Astrocyte (in vitro differentiated cells and primary cell): ENCODE measurements around the gene PTGIS. TPM values are rescaled to one million over a fixed set of nuclear protein-coding genes. Genes with fewer than 3 reads are reported as not detected.

Experiments
- DNase-seq: peaks from one replicate; pipeline ENCODE4 v3.0.0-alpha.2; 2010; ENCODE audit warnings: low read depth
- FAIRE-seq: peaks from 2 replicates; lab custom pipeline; 2011; peaks lifted over from hg19 to GRCh38; lab: Jason Lieb, UNC
- H2AFZ ChIP-seq: 2 replicates; pipeline ENCODE4 v1.6.0; 2012; ENCODE audit warnings: low read depth, low read length, inconsistent platforms
- H3K27ac ChIP-seq: 2 replicates; pipeline ENCODE4 v1.5.1; 2011; ENCODE audit warnings: low read depth, low read length, inconsistent platforms
- H3K27me3 ChIP-seq: 2 replicates; pipeline ENCODE4 v1.6.0; 2011; ENCODE audit warnings: low read length, inconsistent platforms; ENCODE audit not compliant: insufficient read depth
- H3K36me3 ChIP-seq: 2 replicates; pipeline ENCODE4 v1.5.1; 2011; ENCODE audit warnings: low read length, inconsistent platforms; ENCODE audit not compliant: insufficient read depth
- H3K4me1 ChIP-seq: 2 replicates; pipeline ENCODE4 v1.5.1; 2011; ENCODE audit warnings: low read length, inconsistent platforms; ENCODE audit not compliant: insufficient read depth
- H3K4me2 ChIP-seq: 2 replicates; pipeline ENCODE4 v1.6.0; 2012; ENCODE audit warnings: low read length, inconsistent platforms
- H3K4me3 ChIP-seq: 2 replicates; pipeline ENCODE4 v1.5.1; 2011; ENCODE audit warnings: low read depth, mild to moderate bottlenecking, low read length, inconsistent platforms; ENCODE audit not compliant: insufficient read depth
- H3K79me2 ChIP-seq: 2 replicates; pipeline ENCODE4 v1.6.0; 2012; ENCODE audit warnings: mild to moderate bottlenecking, low read length, inconsistent platforms; ENCODE audit not compliant: insufficient read depth
- H3K9ac ChIP-seq: 2 replicates; pipeline ENCODE4 v1.6.0; 2012; ENCODE audit warnings: mild to moderate bottlenecking, low read length, inconsistent platforms
- H3K9me3 ChIP-seq: 2 replicates; pipeline ENCODE4 v1.5.1; 2012; ENCODE audit warnings: low read depth, mild to moderate bottlenecking, low read length, inconsistent platforms; ENCODE audit not compliant: insufficient read depth
- H4K20me1 ChIP-seq: 2 replicates; pipeline ENCODE4 v1.6.0; 2012; ENCODE audit warnings: low read length, inconsistent platforms; ENCODE audit not compliant: insufficient read depth
- H3K27ac Mint-ChIP-seq: one replicate; pipeline ENCODE4 v1.8.0; 2021; ENCODE audit warnings: mild to moderate bottlenecking, mixed read lengths; ENCODE audit not compliant: unreplicated experiment
- H3K27me3 Mint-ChIP-seq: one replicate; pipeline ENCODE4 v1.8.0; 2021; ENCODE audit warnings: low read depth, mixed read lengths; ENCODE audit not compliant: unreplicated experiment
- H3K36me3 Mint-ChIP-seq: one replicate; pipeline ENCODE4 v1.8.0; 2021; ENCODE audit warnings: low read depth, mixed read lengths; ENCODE audit not compliant: unreplicated experiment
- H3K4me1 Mint-ChIP-seq: one replicate; pipeline ENCODE4 v1.8.0; 2021; ENCODE audit warnings: low read depth, mixed read lengths; ENCODE audit not compliant: unreplicated experiment
- H3K4me3 Mint-ChIP-seq: one replicate; pipeline ENCODE4 v1.8.0; 2021; ENCODE audit warnings: mild to moderate bottlenecking, moderate library complexity, mixed read lengths; ENCODE audit not compliant: unreplicated experiment
- H3K9me3 Mint-ChIP-seq: one replicate; pipeline ENCODE4 v1.8.0; 2021; ENCODE audit warnings: mild to moderate bottlenecking, mixed read lengths; ENCODE audit not compliant: unreplicated experiment
- EZH2 ChIP-seq: IDR thresholded peaks from 2 replicates; pipeline ENCODE4 v1.6.1; 2012; ENCODE audit warnings: mild to moderate bottlenecking, low read length, inconsistent platforms; ENCODE audit not compliant: insufficient read depth
- total RNA-seq: library from RNA; stranded (reverse); gene quantifications from 2 replicates; pipeline ENCODE4 v1.2.1, GENCODE V29; 2021
- TF ChIP-seq, protein P1 (sequence below): IDR thresholded peaks from 2 replicates; pipeline ENCODE4 v1.5.1; 2011; ENCODE audit warnings: low read depth, mild to moderate bottlenecking, inconsistent platforms, low read length, moderate library complexity; ENCODE audit not compliant: insufficient read depth

PTGIS gene
- total RNA-seq, 1 donor from 2014 or later = 1.9 TPM

DNA sequence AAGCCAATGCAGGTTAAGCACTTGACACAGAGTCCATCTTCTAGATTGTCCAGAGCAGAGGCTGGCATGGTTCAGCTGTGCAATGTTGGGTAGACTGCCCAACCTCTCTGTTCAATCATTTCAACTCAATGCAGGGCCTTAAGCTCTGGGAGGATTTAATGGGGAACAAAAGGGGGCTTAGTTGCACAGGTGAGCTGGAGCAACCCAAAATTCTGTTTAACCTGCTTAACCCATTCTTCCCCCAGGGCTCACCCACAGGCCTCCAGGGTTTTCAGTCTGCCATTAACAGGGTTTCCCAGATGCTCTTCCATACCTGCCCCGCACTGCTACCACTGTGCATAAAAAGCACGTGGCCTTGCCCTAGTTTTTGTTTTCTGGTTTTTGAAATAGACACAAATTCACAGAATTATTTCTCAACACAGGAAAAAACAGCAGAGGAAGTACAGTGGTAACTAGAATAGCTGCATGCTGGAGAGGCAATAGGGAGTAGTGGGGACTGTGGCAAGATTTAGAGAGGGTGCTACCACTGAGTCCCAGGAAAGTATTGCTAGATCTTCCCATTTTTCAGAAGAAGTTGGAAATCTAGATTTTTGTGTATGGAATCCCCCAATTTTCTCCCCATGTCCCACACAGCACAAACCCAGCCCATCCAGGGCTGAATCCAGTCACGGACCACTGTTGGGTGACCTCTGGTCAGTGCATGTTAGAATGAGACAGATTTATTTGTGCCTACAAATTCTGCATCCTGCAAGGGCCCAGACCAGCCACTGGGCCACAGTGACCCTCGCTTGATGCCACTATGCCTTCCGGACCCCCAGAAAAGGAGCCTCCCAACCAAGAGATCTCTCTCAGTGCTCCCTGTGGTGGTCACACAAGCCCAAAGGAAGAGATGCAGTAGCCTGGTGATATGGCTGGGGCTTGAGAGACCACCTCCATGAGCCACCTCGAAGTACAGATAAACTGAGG is 4.6 kb downstream of the PTGIS start:
- no peaks in the 10 kb centered on the region for H3K79me2 ChIP-seq
- no peaks in the 10 kb centered on the region for H3K36me3 Mint-ChIP-seq
- H2AFZ ChIP-seq = no peak overlapping the region
- no peak overlapping the region for H3K9ac ChIP-seq
- no peak for TF ChIP-seq EZH2
- TF ChIP-seq, protein P1, sequence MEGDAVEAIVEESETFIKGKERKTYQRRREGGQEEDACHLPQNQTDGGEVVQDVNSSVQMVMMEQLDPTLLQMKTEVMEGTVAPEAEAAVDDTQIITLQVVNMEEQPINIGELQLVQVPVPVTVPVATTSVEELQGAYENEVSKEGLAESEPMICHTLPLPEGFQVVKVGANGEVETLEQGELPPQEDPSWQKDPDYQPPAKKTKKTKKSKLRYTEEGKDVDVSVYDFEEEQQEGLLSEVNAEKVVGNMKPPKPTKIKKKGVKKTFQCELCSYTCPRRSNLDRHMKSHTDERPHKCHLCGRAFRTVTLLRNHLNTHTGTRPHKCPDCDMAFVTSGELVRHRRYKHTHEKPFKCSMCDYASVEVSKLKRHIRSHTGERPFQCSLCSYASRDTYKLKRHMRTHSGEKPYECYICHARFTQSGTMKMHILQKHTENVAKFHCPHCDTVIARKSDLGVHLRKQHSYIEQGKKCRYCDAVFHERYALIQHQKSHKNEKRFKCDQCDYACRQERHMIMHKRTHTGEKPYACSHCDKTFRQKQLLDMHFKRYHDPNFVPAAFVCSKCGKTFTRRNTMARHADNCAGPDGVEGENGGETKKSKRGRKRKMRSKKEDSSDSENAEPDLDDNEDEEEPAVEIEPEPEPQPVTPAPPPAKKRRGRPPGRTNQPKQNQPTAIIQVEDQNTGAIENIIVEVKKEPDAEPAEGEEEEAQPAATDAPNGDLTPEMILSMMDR = no peak
- no peaks in the 10 kb centered on the region for H3K36me3 ChIP-seq
- H3K4me1 ChIP-seq = peaks cover 22% of the 10 kb centered on the region
- FAIRE-seq (no peak), DNase-seq (no peak)
- H3K9me3 Mint-ChIP-seq = no peaks in the 10 kb centered on the region
- no peak overlapping the region for H3K27ac Mint-ChIP-seq
- H3K4me1 Mint-ChIP-seq = peaks cover 10% of the 10 kb centered on the region
- no peak overlapping the region for H3K27ac ChIP-seq
- peaks cover 10% of the 10 kb centered on the region for H3K27me3 Mint-ChIP-seq
- H3K4me2 ChIP-seq = no peak overlapping the region
- no peaks in the 10 kb centered on the region for H3K9me3 ChIP-seq
- no peak overlapping the region for H3K4me3 Mint-ChIP-seq
- no peak overlapping the region for H3K4me3 ChIP-seq
- peaks cover 4% of the 10 kb centered on the region for H3K27me3 ChIP-seq
- H4K20me1 ChIP-seq = no peaks in the 10 kb centered on the region

DNA sequence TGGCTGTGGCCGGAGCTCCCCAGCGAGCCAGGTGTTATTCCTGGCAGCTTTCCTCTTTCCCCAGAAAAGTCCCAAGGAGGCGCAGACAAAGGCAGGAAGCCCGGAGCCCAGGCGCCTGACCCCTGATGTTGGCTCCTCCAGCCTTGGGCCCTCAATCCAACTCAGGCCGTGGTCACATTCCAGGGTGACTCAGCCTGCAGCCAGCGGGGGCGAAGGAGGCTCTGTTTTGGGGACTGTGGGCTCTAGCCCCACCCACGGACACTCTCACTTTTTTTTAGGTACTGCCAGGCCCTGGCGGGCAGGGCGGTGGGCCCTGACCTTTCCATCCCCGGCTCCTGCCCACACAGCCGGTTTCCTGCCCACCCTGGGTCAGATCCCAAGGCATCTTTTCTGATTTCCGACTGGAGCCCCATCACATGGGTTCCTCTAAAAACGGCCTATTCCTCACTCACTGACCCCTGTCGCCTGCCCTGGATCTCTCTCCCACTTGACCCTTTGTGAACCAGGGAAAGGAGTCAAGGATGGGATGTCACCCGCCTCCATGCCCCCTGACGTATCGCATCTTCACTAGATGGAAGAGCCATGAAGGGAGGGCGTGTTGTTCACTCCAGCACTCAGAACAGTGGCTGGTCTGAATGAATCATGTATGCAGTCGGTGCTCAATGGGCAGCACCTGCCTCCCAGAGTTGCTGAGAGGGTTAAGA is 5.5 kb downstream of the PTGIS start:
- no peaks in the 10 kb centered on the region for H3K36me3 Mint-ChIP-seq
- Histone ChIP-seq H3K4me3 (no peak overlapping the region), H3K9me3 (no peaks in the 10 kb centered on the region), H3K79me2 (no peaks in the 10 kb centered on the region), H3K4me1 (peaks cover 19% of the 10 kb centered on the region), H3K27me3 (peaks cover 3% of the 10 kb centered on the region), H3K27ac (no peak overlapping the region), H3K4me2 (peak overlapping the region; percentile 70), H3K36me3 (no peaks in the 10 kb centered on the region), H3K9ac (peak overlapping the region; percentile 29), H4K20me1 (no peaks in the 10 kb centered on the region), H2AFZ (no peak overlapping the region)
- peaks cover 14% of the 10 kb centered on the region for H3K4me1 Mint-ChIP-seq
- H3K27ac Mint-ChIP-seq = no peak overlapping the region
- DNase-seq = peak; percentile 89
- peaks cover 11% of the 10 kb centered on the region for H3K27me3 Mint-ChIP-seq
- no peak overlapping the region for H3K4me3 Mint-ChIP-seq
- TF ChIP-seq, protein P1 = no peak
- TF ChIP-seq EZH2 = no peak
- FAIRE-seq = no peak
- no peaks in the 10 kb centered on the region for H3K9me3 Mint-ChIP-seq
